ENCODE results near the gene ATP6V0D1.

DNA sequence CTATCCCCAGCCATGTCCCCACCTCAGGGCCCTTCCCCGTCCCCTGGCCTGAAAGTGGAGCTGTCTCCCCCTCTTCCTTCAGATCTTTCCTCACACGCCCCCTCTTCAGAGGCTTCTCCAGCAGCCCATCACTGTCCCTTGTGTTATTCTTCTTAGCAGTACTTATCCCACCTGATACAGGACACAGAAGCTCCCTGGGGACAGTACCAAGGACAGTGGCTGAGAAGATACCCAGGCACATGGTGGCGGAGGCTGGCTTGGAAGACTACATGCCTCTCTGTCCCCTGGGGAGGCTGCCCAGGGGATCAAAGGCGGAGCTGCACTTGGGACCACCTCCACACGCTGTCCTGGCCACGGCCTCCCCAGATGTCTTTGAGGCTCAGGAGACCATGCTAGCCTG, 26.1 kb downstream of the ATP6V0D1 start:
- no peak for TF ChIP-seq TAF1 (IDR thresholded peaks at IDR 0.05; ENCODE audit: low read depth, low read length)
- TF ChIP-seq POLR2AphosphoS5 (IDR thresholded peaks at IDR 0.05; ENCODE audit: low read depth, low read length): no peak
- no peak for TF ChIP-seq POLR2A (IDR thresholded peaks at IDR 0.05; ENCODE audit: low read depth, low read length)
- TF ChIP-seq PAX5 (IDR thresholded peaks at IDR 0.05; ENCODE audit: insufficient read depth, low read length, severe bottlenecking): no peak
- TF ChIP-seq SPI1 (IDR thresholded peaks at IDR 0.05; ENCODE audit: low read depth, low read length): no peak

All from GM12891 (cell line).